ENCODE data around the gene ACBD6. TPM values are rescaled to one million over a fixed set of nuclear protein-coding genes. Genes with fewer than 3 reads are reported as not detected.

The ACBD6 gene
- total and polyA plus RNA-seq, 2 of the 4 experiments (the other 2 are of a cell fraction), result 52.5 to 59.1 TPM

DNA sequence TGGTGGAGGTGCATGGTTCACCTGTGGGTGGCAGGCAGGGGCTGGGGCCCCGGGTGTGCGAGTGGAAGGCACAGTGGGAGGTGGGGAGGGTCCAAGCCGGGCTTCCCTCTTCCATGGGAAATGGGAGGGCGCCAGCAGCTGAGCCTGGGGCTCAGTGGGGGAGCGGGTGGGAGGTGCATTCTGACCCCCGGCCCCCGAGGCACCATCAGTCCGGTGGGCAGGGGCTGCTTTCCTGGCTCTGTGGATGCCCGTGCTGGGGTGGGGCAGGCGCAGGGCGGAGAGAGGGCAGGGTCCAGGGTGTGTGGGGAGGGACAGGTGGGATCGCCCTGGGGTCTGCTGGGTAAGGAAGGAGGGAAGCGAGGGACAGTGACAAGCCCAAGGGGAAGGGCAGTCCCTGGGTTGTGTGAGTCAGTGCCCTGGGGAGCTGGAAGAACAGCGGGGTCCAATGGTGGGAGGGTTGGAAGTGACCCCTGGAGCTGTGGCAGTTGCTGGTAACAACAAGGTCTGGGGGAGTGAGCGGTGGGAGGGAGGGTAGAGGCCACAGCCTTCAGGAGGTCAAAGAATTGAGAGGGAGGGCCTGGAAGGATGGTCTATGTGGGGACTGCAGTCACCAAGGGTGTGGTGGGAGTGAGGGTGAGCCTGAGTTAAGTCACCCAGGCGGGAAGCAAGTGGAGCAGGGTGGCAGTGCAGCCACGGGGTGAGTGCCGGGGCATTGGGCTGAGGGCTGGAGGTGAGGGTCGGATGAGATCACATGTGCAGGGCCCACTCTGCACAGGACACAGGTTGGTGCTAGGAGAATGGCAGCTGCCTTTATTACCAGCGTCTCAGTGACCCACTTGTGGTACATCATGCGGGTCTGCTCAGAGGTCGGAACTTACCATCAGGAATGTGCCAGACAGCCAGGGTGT is 242.7 kb downstream of the ACBD6 start:
- no peak overlapping the region for H4K5ac ChIP-seq (ENCODE audit: low read depth, low read length)
- H3K4me3 ChIP-seq (ENCODE audit: insufficient read depth, low read depth, low read length), result no peak overlapping the region
- 0 out of 2 replicates have a peak, but pooled peaks cover 2% of the 10 kb centered on the region for H3K4me1 ChIP-seq (ENCODE audit: control insufficient read depth, insufficient read depth, low read length)
- H4K91ac ChIP-seq (ENCODE audit: insufficient read depth, low read depth, low read length), result no peak overlapping the region
- in situ Hi-C loops (cut with MboI; ENCODE audit: low sequenced_read_pairs), result loop anchor here (25.0 kb wide), 1 partner anchor 903 kb away; no protein-coding TSS in a partner anchor
- intact Hi-C loops (cut with micrococcal nuclease), result no loop called here
- H3K56ac ChIP-seq (ENCODE audit: extremely low read depth, insufficient read depth, low read length), result no peak overlapping the region
- no peak overlapping the region for H3K4ac ChIP-seq (ENCODE audit: low read depth, low read length)
- H3K23ac ChIP-seq (ENCODE audit: low read depth, low read length), result no peak overlapping the region
- no peak for DNase-seq
- H3K27ac ChIP-seq (ENCODE audit: insufficient read depth, low read length), result no peak overlapping the region
- dilution Hi-C loops (cut with HindIII; ENCODE audit: low sequenced_read_pairs, unreplicated experiment), result no loop called here
- no peak overlapping the region for H2AK9ac ChIP-seq (replicated peaks; ENCODE audit: low read depth, low read length, poor library complexity)
- no peak for ATAC-seq (ENCODE audit: low read depth)
- no peak overlapping the region for H4K8ac ChIP-seq (ENCODE audit: low read depth in 2 of 2, low read length in 2 of 2)
- no peak overlapping the region for H3K14ac ChIP-seq (replicated peaks; ENCODE audit: low read depth, low read length)
- H3K79me1 ChIP-seq (ENCODE audit: low read depth in 1 of 2, low read length in 2 of 2), result no peaks in the 10 kb centered on the region
- peaks cover 3% of the 10 kb centered on the region; the same call in 1 of the 2 replicates for H3K9me1 ChIP-seq (ENCODE audit: insufficient read depth, low read length)
- H2BK5ac ChIP-seq (ENCODE audit: low read depth, low read length, poor library complexity, severe bottlenecking), result no peak overlapping the region
- no peak overlapping the region for H2BK15ac ChIP-seq (ENCODE audit: low read depth, low read length)
- H3K18ac ChIP-seq (ENCODE audit: low read depth, low read length), result no peak overlapping the region
- CTCF ChIA-PET, result no interaction called here
- WGBS, 2 experiments (ENCODE audit: extremely low coverage in 2 of 2, insufficient read length in 1 of 2), result 77% methylated on average over 8 of the region's 22 CpGs; no CpG with 5 or more reads in 1 of the 2 experiments
- no peaks in the 10 kb centered on the region for H4K20me1 ChIP-seq (ENCODE audit: insufficient read depth, low read length)
- H3K9ac ChIP-seq (ENCODE audit: low read depth, low read length), result no peak overlapping the region
- BruUV-seq (replicated peaks), result no TSS peak
- no peak overlapping the region for H2BK120ac ChIP-seq (ENCODE audit: low read depth, low read length)
- POLR2A ChIA-PET (ENCODE audit: unreplicated experiment), result no interaction called here
- no peaks in the 10 kb centered on the region for H3K9me3 ChIP-seq (ENCODE audit: control insufficient read depth, insufficient read depth, low read length)
- H3K27me3 ChIP-seq (ENCODE audit: control insufficient read depth, insufficient read depth, low read length), result peaks cover 31% of the 10 kb centered on the region
- H3K36me3 ChIP-seq (ENCODE audit: control insufficient read depth, insufficient read depth, low read length), result no peaks in the 10 kb centered on the region
- TF ChIP-seq RCOR1 (IDR thresholded peaks at IDR 0.05; ENCODE audit: insufficient replicate concordance, low read length) (no peak), ELK1 (IDR thresholded peaks at IDR 0.05; ENCODE audit: borderline replicate concordance, low read depth, low read length) (no peak), CHD1 (IDR thresholded peaks at IDR 0.05; ENCODE audit: low read depth, low read length) (no peak), BHLHE40 (IDR thresholded peaks at IDR 0.05; ENCODE audit: low read depth, low read length) (no peak), RAD21 (IDR thresholded peaks at IDR 0.05; ENCODE audit: low read length) (no peak), FOS (IDR thresholded peaks at IDR 0.05; ENCODE audit: low read depth, low read length) (no peak), CEBPB (IDR thresholded peaks at IDR 0.05; ENCODE audit: low read depth, low read length) (no peak), RFX5 (IDR thresholded peaks at IDR 0.05; ENCODE audit: low read depth, low read length) (no peak), MAZ (IDR thresholded peaks at IDR 0.05; ENCODE audit: borderline replicate concordance, low read depth, low read length) (no peak), NFE2L2 (IDR thresholded peaks at IDR 0.05; ENCODE audit: low read depth, low read length) (no peak), MAFK (IDR thresholded peaks at IDR 0.05; ENCODE audit: low read depth, low read length) (no peak), SMC3 (IDR thresholded peaks at IDR 0.05; ENCODE audit: low read depth, low read length) (no peak)
- H2AFZ ChIP-seq (replicated peaks; ENCODE audit: low read length, poor library complexity), result peak overlapping the region; percentile 51
- no peak overlapping the region for H2AK5ac ChIP-seq (ENCODE audit: low read depth, low read length)
- H3K4me2 ChIP-seq (ENCODE audit: low read depth, low read length), result no peak overlapping the region
- no peak overlapping the region for H2BK20ac ChIP-seq (ENCODE audit: low read depth, low read length)
